HG03039 (cell line): ENCODE results near the gene DDX54.
A peak's percentile ranks its signal among the peaks of the same experiment; 100 is the strongest.
"Not testable (repeated sequence)": the region's sequence is repeated elsewhere in the genome, so short reads cannot be mapped to it uniquely, and the experiment has no call there.

Experiments
- ATAC-seq: cut with Tn5 transposase; IDR thresholded peaks from one replicate; pipeline ENCODE4 v1.9.1; 2021; ENCODE audit warnings: mild to moderate bottlenecking, moderate library complexity; ENCODE audit not compliant: unreplicated experiment

The DDX54 gene

DNA sequence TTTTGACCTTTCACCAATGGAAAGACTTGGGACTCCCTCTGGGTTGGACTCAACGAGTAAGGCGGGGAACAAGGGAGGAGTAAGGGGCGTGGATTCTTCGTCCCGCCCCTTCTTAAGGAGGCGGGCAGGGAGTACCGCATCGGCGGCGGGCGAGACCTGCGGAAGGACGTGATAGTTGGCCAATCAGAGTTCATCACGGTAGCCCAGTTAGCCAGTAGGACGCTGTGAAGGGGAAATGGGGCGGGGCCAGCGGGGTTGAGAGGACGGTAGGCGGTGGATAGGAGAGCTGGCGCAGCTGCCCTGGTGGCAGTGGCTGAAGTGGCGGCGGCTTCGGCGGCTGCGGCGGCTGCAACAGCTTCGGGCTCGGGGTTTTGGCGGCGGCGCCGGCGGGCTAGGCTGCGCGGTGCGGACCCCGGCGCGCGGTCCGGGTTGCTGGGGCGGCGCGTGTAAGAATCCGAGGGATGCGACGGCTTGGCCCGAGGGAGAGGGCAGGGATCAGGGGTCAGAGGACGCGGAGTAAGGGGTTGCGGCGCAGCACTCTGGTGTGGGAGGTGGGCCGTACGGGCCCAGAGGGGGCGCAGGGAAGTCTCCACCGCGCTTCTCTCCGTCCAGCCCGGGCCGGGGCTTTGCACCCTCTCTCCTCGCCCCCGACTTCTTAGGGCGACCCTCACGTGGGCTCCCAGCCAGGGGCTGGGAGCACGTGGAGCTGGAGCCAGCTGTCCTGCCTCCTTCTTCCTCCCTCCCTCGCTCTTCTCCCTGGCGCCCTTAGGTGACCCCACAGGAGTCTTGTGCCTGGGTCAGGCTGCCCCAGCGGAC lies 36.1 kb upstream of the DDX54 start, which contains the start of gene TPCN1:
Gene TPCN1 (plus strand): TSS at position 284 of the 816 bp plus-strand sequence. CDS start 5,389 bp downstream, outside the sequence.
- ATAC-seq, result peak; percentile 85

GRCh38 chr12:113220593-113221180 lies 35.4 kb upstream of the DDX54 start:
- ATAC-seq, result no peak

DNA sequence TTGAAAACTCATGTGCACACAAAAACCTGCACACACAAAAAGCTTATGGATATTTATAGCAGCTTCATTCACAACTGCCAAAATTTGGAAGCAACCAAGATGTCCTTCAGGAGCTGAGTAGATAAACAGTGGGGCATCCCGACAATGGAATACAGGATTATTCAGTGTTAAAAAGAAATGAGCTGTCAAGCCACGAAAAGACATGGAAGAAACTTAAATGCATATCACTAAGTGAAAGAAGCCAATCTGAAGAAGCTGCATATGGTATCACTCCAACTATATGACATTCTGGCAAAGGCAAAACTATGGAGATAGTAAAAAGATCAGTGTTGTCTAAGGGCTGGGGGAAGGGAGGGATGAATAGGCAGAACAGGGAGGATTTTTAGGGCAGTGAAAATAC lies 30.7 kb upstream of the DDX54 start:
- ATAC-seq, result no peak

DNA sequence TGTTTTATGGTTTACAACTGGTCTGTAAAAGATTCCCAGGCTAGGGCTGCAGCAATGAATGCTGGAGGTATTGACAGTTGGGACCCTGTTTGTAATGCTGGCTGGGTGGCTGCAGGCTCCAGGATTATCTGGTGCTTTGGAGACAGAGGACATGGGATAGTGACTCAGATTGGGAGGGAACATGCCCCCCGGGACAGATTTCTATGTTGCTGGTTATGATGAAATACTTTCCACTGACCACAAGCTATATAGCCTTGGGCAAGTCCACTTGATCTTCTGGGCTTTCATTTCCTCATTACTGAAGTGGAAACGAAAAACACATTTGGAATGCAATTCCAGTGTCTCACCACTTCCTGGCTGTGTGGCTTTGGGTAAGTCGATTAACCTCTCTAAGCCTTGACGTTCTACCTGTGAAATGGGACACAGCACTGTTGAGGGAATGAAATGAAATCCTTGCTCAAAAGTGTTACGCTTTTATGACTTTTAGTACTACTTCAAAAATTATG lies 29.7 kb upstream of the DDX54 start:
- ATAC-seq, result no peak

DNA sequence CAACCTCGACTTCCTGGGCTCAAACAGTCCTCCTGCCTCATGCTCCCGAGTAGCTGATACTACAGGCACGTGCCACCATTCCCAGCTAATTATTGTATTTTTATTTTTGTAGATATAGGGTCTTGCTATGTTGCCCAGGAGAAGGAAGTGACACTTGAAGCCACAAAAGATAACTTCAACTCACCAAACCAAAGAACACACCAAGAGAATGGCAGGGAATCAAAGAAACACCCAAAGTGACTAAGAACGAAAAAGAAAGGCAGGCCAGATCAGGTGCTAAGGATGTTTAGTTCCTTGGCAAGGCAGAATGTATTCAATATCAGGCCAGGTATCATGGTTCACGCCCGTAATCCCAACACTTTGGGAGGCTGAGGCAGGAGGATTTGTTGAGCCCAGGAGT lies 25.9 kb upstream of the DDX54 start:
- ATAC-seq, result no peak

DNA sequence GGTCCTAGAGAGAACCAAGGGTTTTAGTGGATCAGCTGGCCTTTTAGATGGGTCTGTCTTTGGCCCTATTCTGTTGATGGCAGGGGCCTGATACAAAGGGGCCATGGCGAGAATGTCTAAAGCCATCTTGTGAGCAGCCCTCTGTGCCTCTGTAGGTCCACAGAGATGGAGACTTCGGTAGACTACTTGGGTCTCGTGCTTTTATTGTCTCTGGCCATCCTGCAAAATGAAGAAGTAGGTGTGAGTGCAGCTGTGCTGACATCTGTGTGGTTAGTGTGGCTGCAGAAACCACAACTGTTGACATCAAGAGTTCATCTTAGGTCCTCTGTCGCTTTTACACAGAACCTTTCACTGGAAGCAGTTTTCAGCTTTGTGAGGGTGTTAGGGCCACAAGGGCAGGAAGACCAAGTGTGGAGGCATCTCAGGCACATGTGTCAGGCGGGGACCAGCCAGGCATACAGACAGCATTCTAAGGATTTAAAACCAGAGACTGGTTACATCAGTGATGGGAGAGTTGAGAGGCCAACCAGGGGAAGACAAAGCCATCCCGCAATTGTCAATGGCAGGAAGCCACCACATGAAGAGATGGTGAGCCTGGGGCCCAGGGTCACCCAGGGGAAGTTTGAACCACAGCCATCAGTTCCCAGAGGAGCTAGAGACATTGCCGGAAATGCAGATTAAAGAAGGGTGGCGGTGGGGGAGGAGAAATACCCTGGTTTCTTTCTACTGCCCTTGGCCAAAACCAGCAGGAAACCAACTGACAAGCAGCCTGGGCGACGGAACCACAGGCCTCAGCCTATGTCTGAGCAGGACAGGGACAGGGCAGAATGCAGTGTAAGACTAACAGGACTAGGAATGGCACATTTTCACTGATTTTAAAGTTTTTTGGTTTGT lies 23.0 kb upstream of the DDX54 start:
- ATAC-seq, result peak; percentile 66

DNA sequence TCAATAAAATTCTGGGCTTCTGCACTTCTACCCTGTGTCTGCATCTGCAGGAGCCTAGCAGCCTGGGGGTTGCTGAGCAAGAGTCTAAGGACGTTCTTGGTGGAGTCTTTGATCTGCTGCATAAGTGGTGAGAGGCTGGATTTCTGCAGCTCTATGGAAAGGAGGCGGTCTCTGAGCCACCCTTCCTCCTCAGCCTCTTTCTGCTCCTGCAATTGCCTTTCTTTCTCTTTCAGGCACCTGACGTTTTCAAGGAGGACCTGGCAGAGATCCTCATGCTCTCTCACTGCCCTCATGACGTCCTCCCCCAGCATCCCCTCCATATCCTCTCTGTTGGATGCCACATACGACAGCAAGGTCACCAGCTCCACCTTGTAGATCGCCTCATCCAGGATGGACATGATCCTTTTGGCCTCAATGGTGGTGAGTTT lies 22.3 kb upstream of the DDX54 start:
- ATAC-seq, result no peak

GRCh38 chr12:113206802-113207201 lies 21.5 kb upstream of the DDX54 start:
- not testable (repeated sequence) for ATAC-seq

DNA sequence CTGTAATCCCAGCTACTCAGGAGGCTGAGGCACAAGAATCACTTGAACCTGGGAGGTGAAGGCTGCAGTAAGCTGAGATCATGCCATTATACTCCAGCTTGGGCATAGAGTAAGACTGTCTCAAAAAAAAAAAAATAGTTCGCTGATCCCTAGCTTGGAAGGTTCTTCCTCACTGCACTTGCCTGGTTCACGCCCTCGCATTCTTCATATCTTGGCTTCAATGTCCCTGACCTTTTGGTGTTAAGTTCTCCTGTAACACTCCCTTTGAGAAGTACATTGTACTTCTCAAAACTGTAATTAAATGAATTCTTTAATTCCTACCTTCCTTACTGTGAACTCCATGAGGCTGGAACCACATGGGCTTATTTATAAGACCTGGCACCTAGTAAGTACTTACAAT lies 19.5 kb upstream of the DDX54 start:
- no peak for ATAC-seq

DNA sequence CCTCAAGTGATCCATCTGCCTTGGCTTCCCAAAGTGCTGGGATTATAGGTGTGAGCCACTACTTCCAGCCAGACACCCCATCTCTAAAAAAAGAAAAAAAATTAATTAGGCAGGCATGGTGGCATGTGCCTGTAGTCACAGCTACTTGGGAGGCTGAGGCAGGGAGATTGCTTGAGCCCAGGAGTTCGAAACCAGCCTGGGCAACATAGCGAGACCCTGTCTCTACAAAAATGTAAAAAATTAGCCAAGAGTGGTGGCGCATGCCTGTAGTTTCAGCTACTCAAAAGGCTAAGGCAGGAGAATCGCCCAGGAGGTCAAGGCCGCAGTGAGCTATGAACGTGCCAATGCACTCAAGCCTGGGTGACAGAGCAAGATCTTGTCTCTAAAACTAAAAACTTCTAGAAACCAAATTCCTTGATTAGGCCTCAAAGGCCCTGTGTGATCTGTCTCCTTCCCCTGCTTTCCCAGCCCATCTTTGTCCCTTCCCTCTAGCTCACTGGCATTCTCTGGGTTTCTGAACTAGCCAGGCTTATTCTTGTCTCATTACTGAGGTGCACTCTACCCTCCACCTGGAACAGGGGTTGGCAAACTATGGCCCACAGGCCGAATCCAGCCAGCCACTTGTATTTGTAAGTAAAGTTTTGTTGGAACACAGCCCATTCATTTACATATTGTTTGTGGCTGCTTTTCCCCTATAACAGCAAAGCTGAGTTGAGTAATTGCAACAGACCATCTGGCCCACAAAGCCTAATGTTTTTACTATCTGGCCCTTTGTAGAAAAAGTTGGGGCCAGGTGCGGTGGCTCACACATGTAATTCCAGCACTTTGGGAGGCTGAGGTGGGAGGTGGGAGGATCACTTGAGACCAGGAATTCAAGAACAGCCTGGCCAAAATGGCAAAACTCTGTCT lies 18.8 kb upstream of the DDX54 start:
- no peak for ATAC-seq

- no peak for ATAC-seq
Observed at GRCh38 chr12:113202300-113203075, 17.2 kb upstream of the DDX54 start.

GRCh38 chr12:113201187-113202177 lies 16.2 kb upstream of the DDX54 start:
- no peak for ATAC-seq

- no peak for ATAC-seq
Observed at GRCh38 chr12:113200021-113200797, 14.9 kb upstream of the DDX54 start.

- ATAC-seq, result no peak
Observed at GRCh38 chr12:113198296-113198695, 13.0 kb upstream of the DDX54 start.

GRCh38 chr12:113197518-113198077 lies 12.3 kb upstream of the DDX54 start:
- no peak for ATAC-seq

GRCh38 chr12:113196990-113197389 lies 11.7 kb upstream of the DDX54 start:
- ATAC-seq, result no peak

GRCh38 chr12:113196582-113196981 lies 11.3 kb upstream of the DDX54 start:
- ATAC-seq, result no peak
